ENCODE data around the gene AUTS2. TPM values are rescaled to one million over a fixed set of nuclear protein-coding genes. Genes with fewer than 3 reads are reported as not detected.

Gene AUTS2
- total RNA-seq, 4 donors from 2014 or later, result 14.9 to 27.2 (median 17.5) TPM

- WGBS, 2 donors, result 68% methylated on average over 3 of the region's 3 CpGs
- intact Hi-C loops (cut with DNase I), result no loop called here
- H3K9me3 ChIP-seq, result no peaks in the 10 kb centered on the region
- no peaks in the 10 kb centered on the region for H3K27me3 ChIP-seq
- H3K27ac ChIP-seq, result no peak overlapping the region
- peaks cover 27 to 32% of the 10 kb centered on the region in 2 donors for H3K4me1 ChIP-seq
- H3K36me3 ChIP-seq, result no peaks in the 10 kb centered on the region
- H3K4me3 ChIP-seq (replicated peaks in 1 of 3), result no peak overlapping the region
- TF ChIP-seq, protein P1, sequence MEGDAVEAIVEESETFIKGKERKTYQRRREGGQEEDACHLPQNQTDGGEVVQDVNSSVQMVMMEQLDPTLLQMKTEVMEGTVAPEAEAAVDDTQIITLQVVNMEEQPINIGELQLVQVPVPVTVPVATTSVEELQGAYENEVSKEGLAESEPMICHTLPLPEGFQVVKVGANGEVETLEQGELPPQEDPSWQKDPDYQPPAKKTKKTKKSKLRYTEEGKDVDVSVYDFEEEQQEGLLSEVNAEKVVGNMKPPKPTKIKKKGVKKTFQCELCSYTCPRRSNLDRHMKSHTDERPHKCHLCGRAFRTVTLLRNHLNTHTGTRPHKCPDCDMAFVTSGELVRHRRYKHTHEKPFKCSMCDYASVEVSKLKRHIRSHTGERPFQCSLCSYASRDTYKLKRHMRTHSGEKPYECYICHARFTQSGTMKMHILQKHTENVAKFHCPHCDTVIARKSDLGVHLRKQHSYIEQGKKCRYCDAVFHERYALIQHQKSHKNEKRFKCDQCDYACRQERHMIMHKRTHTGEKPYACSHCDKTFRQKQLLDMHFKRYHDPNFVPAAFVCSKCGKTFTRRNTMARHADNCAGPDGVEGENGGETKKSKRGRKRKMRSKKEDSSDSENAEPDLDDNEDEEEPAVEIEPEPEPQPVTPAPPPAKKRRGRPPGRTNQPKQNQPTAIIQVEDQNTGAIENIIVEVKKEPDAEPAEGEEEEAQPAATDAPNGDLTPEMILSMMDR (IDR thresholded peaks at IDR 0.05), result no peak
- TF ChIP-seq POLR2A (IDR thresholded peaks at IDR 0.05), result no peak
- no peak for DNase-seq
These were observed 968.4 kb downstream of the AUTS2 start for GRCh38 chr7:70566671-70567070.

DNA sequence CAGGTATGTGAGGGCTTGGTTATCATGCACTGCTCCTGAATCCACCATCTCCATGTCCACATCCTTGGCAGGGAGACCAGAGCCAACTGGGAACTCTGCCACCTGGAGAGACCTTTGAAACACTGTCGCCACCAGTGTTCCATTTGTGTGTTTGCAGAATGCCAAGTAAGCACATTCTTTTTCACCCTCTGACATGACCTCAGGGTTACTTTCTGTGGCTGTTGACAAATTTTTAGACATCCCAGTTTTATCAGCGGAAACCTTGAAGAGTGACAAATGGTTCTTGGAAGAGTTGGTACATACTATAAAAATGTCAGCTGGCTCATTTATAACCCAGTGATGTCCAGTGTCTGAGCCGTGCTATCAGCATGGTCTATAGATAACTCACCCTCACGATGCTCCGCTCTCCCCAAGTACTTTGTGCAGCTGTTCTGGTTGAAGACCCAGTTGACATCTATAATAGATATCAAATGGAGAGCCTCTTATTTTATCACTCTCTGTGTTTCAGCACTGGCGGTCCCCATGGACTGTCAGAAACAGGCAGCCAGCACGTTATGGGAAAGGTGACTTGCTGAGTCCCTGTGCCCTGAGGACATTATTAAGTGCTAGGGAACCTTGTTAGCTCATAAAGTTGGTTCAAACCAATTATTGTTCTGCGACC, 970.5 kb downstream of the AUTS2 start:
- H3K4me1 ChIP-seq, result peaks cover 27 to 32% of the 10 kb centered on the region in 2 donors
- intact Hi-C loops (cut with DNase I), result no loop called here
- no peaks in the 10 kb centered on the region for H3K36me3 ChIP-seq
- no peaks in the 10 kb centered on the region for H3K9me3 ChIP-seq
- H3K27ac ChIP-seq, result no peak overlapping the region
- no peak for TF ChIP-seq POLR2A (IDR thresholded peaks at IDR 0.05)
- TF ChIP-seq, protein P1 (IDR thresholded peaks at IDR 0.05), result no peak
- H3K4me3 ChIP-seq (replicated peaks in 1 of 3), result no peak overlapping the region
- DNase-seq, result peak; percentile 64 to 81
- no peaks in the 10 kb centered on the region for H3K27me3 ChIP-seq
- WGBS, 2 donors, result 86 to 87% methylated on average over 8 of the region's 8 CpGs

- no peak overlapping the region for H3K4me3 ChIP-seq (replicated peaks in 1 of 3)
These were observed 971.1 kb downstream of the AUTS2 start for GRCh38 chr7:70569335-70569819.

GRCh38 chr7:70570029-70570428, 971.8 kb downstream of the AUTS2 start:
- H3K9me3 ChIP-seq, result no peaks in the 10 kb centered on the region
- H3K27ac ChIP-seq, result peak overlapping the region; percentile 17 to 43 (median 30)
- intact Hi-C loops (cut with DNase I), result no loop called here
- H3K27me3 ChIP-seq, result no peaks in the 10 kb centered on the region
- 81 to 83% methylated on average over 4 of the region's 4 CpGs for WGBS, 2 donors
- H3K4me1 ChIP-seq, result peaks cover 27 to 32% of the 10 kb centered on the region in 2 donors
- TF ChIP-seq, protein P1 (IDR thresholded peaks at IDR 0.05), result no peak
- no peak for TF ChIP-seq POLR2A (IDR thresholded peaks at IDR 0.05)
- no peak overlapping the region for H3K4me3 ChIP-seq (replicated peaks in 1 of 3)
- H3K36me3 ChIP-seq, result no peaks in the 10 kb centered on the region
- DNase-seq, result no peak

More at GRCh38 chr7:70569335-70569819, 971.1 kb downstream of the AUTS2 start:
- Histone ChIP-seq H3K27ac (peak overlapping the region; percentile 17 to 43 (median 30)), H3K27me3 (no peaks in the 10 kb centered on the region), H3K4me1 (peaks cover 27 to 32% of the 10 kb centered on the region in 2 donors), H3K36me3 (no peaks in the 10 kb centered on the region), H3K9me3 (no peaks in the 10 kb centered on the region)
- intact Hi-C loops (cut with DNase I), result no loop called here
- no peak for DNase-seq
- WGBS, 2 donors, result 62 to 78% methylated on average over 4 of the region's 4 CpGs
- no peak for TF ChIP-seq POLR2A (IDR thresholded peaks at IDR 0.05)
- TF ChIP-seq, protein P1 (IDR thresholded peaks at IDR 0.05), result no peak

GRCh38 chr7:70570961-70571360, 972.7 kb downstream of the AUTS2 start:
- Histone ChIP-seq H3K4me3 (replicated peaks in 1 of 3) (no peak overlapping the region), H3K4me1 (peaks cover 25 to 27% of the 10 kb centered on the region in 2 donors), H3K9me3 (no peaks in the 10 kb centered on the region), H3K27me3 (no peaks in the 10 kb centered on the region), H3K36me3 (no peaks in the 10 kb centered on the region), H3K27ac (no peak overlapping the region)
- DNase-seq, result no peak
- TF ChIP-seq POLR2A (IDR thresholded peaks at IDR 0.05), result no peak
- TF ChIP-seq, protein P1 (IDR thresholded peaks at IDR 0.05), result no peak
- 98% methylated on average over 3 of the region's 3 CpGs for WGBS, 2 donors
- intact Hi-C loops (cut with DNase I), result no loop called here

All from thyroid gland (tissue), 4 donors.